ENCODE measurements around the gene HOXC12.

HOXC12 gene

GRCh38 chr12:53958128-53958527 lies 3.4 kb downstream of the HOXC12 start:
- no peak for DNase-seq (ENCODE audit: low spot score in 2 of 2)
- peaks cover 40% of the 10 kb centered on the region for H3K27me3 Mint-ChIP-seq
- peaks cover 3% of the 10 kb centered on the region for H3K36me3 Mint-ChIP-seq
- ATAC-seq (ENCODE audit: low read depth), result no peak
- peaks cover 11% of the 10 kb centered on the region for H3K4me1 Mint-ChIP-seq
- H3K9me3 Mint-ChIP-seq, result peaks cover 6% of the 10 kb centered on the region
- no peak overlapping the region for H3K27ac Mint-ChIP-seq
- no peak overlapping the region for H3K4me3 Mint-ChIP-seq

DNA sequence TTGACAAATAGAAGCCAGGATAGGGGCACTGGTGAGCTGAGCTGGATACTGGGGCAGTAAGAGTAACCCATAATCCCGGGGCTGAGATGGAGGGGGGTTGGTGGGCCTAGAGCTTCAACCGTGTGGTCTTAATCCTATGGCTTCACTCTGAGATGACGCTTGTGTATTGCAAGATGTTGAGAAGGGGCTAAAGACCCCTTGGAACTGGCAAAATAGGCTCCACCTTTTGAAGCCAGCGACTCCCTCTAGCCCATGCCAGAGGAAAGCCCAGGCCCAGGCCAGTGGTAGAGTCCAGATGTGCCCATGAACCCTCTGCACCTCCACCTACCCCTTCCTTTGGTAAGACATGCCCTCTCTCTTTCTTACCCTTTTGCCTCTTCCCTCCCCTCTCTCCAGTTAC lies 4.6 kb downstream of the HOXC12 start:
- Mint-ChIP-seq H3K4me1 (peaks cover 16% of the 10 kb centered on the region), H3K4me3 (no peak overlapping the region), H3K9me3 (peaks cover 4% of the 10 kb centered on the region), H3K27me3 (peaks cover 38% of the 10 kb centered on the region), H3K27ac (no peak overlapping the region), H3K36me3 (peaks cover 3% of the 10 kb centered on the region)
- DNase-seq (ENCODE audit: low spot score in 2 of 2), result no peak
- no peak for ATAC-seq (ENCODE audit: low read depth)

DNA sequence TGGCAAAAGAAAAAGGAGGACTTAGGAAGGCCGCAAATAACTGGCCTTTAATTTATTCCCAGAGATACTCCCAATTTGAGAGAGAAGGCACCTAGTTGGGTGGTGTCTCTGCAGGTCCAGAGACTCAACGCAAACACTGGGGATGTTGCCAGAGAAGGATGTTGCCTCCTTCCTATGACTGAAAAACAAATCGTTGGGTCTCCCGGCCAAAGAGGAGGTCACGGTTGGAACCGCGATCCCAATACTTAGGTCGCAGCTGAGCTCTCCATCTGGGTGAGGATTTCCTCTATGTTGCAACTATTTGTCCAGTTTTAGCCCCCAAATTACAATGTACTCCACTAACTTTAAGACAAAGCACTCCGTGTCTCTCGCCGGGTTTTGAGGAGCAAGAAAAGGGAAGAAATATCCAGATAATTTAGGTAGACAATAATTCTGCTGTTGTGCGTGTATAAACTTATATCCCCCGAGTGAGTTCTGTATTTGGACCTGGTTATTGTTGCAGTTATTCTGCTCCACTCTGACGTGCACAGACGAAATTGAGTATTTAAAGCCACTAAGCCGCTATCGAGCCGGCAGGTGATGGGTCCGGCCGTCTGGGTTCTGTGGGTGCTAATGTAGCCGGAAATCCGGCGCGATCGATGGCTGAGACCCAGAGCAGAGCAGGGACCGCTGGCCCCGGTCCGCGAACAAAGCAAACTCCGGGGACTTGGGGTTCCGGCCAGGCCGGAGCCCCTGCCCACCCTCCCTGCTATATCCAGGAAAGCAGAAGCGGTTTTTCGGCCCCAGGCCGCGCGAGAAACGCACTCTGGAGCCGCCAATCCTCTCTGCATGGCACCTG lies 5.7 kb downstream of the HOXC12 start:
- H3K27me3 Mint-ChIP-seq, result peaks cover 42% of the 10 kb centered on the region
- H3K4me1 Mint-ChIP-seq, result peaks cover 21% of the 10 kb centered on the region
- ATAC-seq (ENCODE audit: low read depth) (no peak), DNase-seq (ENCODE audit: low spot score in 2 of 2) (no peak)
- H3K9me3 Mint-ChIP-seq, result peaks cover 5% of the 10 kb centered on the region
- H3K4me3 Mint-ChIP-seq, result no peak overlapping the region
- peaks cover 4% of the 10 kb centered on the region for H3K36me3 Mint-ChIP-seq
- H3K27ac Mint-ChIP-seq, result peak overlapping the region; percentile 0

GRCh38 chr12:53961025-53961761 lies 6.5 kb downstream of the HOXC12 start:
- DNase-seq (ENCODE audit: low spot score in 2 of 2), result no peak
- no peak overlapping the region for H3K27ac Mint-ChIP-seq
- H3K27me3 Mint-ChIP-seq, result peaks cover 42% of the 10 kb centered on the region
- H3K4me1 Mint-ChIP-seq, result peaks cover 22% of the 10 kb centered on the region
- H3K4me3 Mint-ChIP-seq, result no peak overlapping the region
- ATAC-seq (ENCODE audit: low read depth), result no peak
- H3K36me3 Mint-ChIP-seq, result peaks cover 3% of the 10 kb centered on the region
- H3K9me3 Mint-ChIP-seq, result peaks cover 5% of the 10 kb centered on the region

GRCh38 chr12:53963005-53963404 lies 8.3 kb downstream of the HOXC12 start:
- peaks cover 5% of the 10 kb centered on the region for H3K9me3 Mint-ChIP-seq
- DNase-seq (ENCODE audit: low spot score in 2 of 2), result no peak
- no peak overlapping the region for H3K27ac Mint-ChIP-seq
- H3K4me1 Mint-ChIP-seq, result peaks cover 21% of the 10 kb centered on the region
- no peak for ATAC-seq (ENCODE audit: low read depth)
- peaks cover 47% of the 10 kb centered on the region for H3K27me3 Mint-ChIP-seq
- H3K4me3 Mint-ChIP-seq, result no peak overlapping the region
- H3K36me3 Mint-ChIP-seq, result peaks cover 3% of the 10 kb centered on the region

DNA sequence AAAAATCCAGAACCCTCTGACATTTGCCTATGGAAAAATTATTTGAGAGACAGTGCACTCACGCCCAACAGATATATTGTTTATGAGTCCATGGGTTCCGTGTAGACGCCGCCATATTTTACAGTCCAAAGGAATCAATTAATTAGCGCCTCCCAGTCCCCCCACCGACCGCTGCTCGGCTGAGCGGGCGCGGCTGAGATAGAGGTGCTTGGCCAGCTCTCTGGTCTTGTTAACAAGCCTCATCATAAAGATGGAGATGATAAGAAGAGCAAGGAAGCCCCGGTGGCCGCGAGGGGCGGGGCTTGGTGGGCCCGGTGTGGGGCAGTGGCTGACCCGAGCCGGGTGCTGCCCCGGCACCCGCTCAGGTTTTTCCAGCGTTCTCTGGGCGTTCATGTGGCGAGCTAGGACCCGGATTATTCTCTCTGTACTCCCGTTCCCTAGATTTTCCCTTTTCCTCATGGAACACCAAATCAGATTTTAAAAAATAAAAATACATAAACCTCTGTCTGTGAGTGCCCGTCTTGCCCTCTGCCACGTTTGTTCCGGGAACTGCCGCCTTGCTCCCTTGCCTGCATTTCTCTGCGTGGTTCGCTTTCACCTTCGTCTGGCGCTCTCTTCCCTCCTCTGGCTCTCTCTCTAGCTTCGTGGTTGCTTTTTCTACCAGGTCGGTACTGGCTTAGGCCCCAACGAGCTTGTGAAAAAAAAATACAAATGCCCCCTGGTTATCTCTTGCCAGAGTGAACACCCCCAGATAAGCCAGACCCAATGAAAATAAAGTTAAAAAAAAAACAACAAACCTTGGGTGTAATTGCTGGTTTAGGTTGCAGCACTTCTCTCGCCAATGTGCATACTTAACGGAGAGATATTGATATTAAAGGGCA lies 9.0 kb downstream of the HOXC12 start:
- no peak overlapping the region for H3K4me3 Mint-ChIP-seq
- peaks cover 46% of the 10 kb centered on the region for H3K27me3 Mint-ChIP-seq
- H3K36me3 Mint-ChIP-seq, result peaks cover 3% of the 10 kb centered on the region
- no peak for ATAC-seq (ENCODE audit: low read depth)
- H3K4me1 Mint-ChIP-seq, result peaks cover 21% of the 10 kb centered on the region
- H3K9me3 Mint-ChIP-seq, result peaks cover 5% of the 10 kb centered on the region
- DNase-seq (ENCODE audit: low spot score in 2 of 2), result no peak
- H3K27ac Mint-ChIP-seq, result no peak overlapping the region

GRCh38 chr12:53964315-53964713 lies 9.6 kb downstream of the HOXC12 start:
- H3K9me3 Mint-ChIP-seq, result peaks cover 5% of the 10 kb centered on the region
- no peak for DNase-seq (ENCODE audit: low spot score in 2 of 2)
- H3K4me3 Mint-ChIP-seq, result no peak overlapping the region
- H3K27me3 Mint-ChIP-seq, result peaks cover 48% of the 10 kb centered on the region
- no peak for ATAC-seq (ENCODE audit: low read depth)
- H3K4me1 Mint-ChIP-seq, result peaks cover 21% of the 10 kb centered on the region
- H3K27ac Mint-ChIP-seq, result no peak overlapping the region
- H3K36me3 Mint-ChIP-seq, result peaks cover 3% of the 10 kb centered on the region

- Mint-ChIP-seq H3K27ac (peak overlapping the region; percentile 16), H3K27me3 (peaks cover 42% of the 10 kb centered on the region), H3K9me3 (peaks cover 3% of the 10 kb centered on the region), H3K36me3 (peaks cover 3% of the 10 kb centered on the region), H3K4me3 (no peak overlapping the region), H3K4me1 (peaks cover 21% of the 10 kb centered on the region)
- DNase-seq (ENCODE audit: low spot score in 2 of 2), result no peak
- ATAC-seq (ENCODE audit: low read depth), result no peak
Observed at GRCh38 chr12:53965281-53966084, 10.8 kb downstream of the HOXC12 start.

DNA sequence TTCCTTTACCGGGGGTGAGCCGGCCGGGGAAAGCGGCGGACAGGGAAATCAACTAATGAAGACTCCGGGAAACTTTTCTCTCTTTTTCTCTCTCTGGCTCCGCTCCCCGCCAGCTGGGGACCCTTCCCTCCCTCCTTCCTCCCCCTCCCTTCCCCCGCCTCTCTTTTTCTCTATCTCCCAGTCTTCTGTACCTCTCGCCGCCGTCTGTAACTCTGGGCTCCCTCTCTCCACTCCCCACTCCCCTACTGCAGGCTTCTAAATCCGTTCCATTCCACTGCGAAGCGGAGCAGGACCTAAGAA lies 11.3 kb downstream of the HOXC12 start:
- no peak for DNase-seq (ENCODE audit: low spot score in 2 of 2)
- no peak for ATAC-seq (ENCODE audit: low read depth)
- peaks cover 45% of the 10 kb centered on the region for H3K27me3 Mint-ChIP-seq
- H3K36me3 Mint-ChIP-seq, result peaks cover 3% of the 10 kb centered on the region
- peak overlapping the region; percentile 26 for H3K27ac Mint-ChIP-seq
- peaks cover 21% of the 10 kb centered on the region for H3K4me1 Mint-ChIP-seq
- H3K9me3 Mint-ChIP-seq, result peaks cover 3% of the 10 kb centered on the region
- peak overlapping the region; percentile 43 for H3K4me3 Mint-ChIP-seq

GRCh38 chr12:53966385-53967133 lies 11.9 kb downstream of the HOXC12 start:
- peak overlapping the region; percentile 43 for H3K4me3 Mint-ChIP-seq

GRCh38 chr12:53967421-53967925 lies 12.8 kb downstream of the HOXC12 start:
- Mint-ChIP-seq H3K9me3 (peaks cover 3% of the 10 kb centered on the region), H3K36me3 (peaks cover 3% of the 10 kb centered on the region), H3K4me3 (no peak overlapping the region), H3K4me1 (peaks cover 21% of the 10 kb centered on the region), H3K27ac (no peak overlapping the region), H3K27me3 (peaks cover 57% of the 10 kb centered on the region)
- ATAC-seq (ENCODE audit: low read depth) (no peak), DNase-seq (ENCODE audit: low spot score in 2 of 2) (no peak)

More at GRCh38 chr12:53966385-53967133, 11.9 kb downstream of the HOXC12 start:
- H3K4me1 Mint-ChIP-seq, result peaks cover 21% of the 10 kb centered on the region
- DNase-seq (ENCODE audit: low spot score in 2 of 2) (no peak), ATAC-seq (ENCODE audit: low read depth) (no peak)
- peak overlapping the region; percentile 26 for H3K27ac Mint-ChIP-seq
- H3K27me3 Mint-ChIP-seq, result peaks cover 49% of the 10 kb centered on the region
- peaks cover 3% of the 10 kb centered on the region for H3K36me3 Mint-ChIP-seq
- H3K9me3 Mint-ChIP-seq, result peaks cover 3% of the 10 kb centered on the region

GRCh38 chr12:53968214-53969127 lies 13.8 kb downstream of the HOXC12 start:
- Mint-ChIP-seq H3K36me3 (peaks cover 5% of the 10 kb centered on the region), H3K9me3 (peaks cover 5% of the 10 kb centered on the region), H3K27ac (no peak overlapping the region), H3K27me3 (peaks cover 62% of the 10 kb centered on the region), H3K4me1 (peaks cover 21% of the 10 kb centered on the region), H3K4me3 (no peak overlapping the region)
- DNase-seq (ENCODE audit: low spot score in 2 of 2), result no peak
- no peak for ATAC-seq (ENCODE audit: low read depth)
